ENCODE measurements around the gene HPS6. TPM values are rescaled to one million over a fixed set of nuclear protein-coding genes. Genes with fewer than 3 reads are reported as not detected.

The HPS6 gene
- total and polyA plus RNA-seq, 9 of the 15 experiments (the other 6 are each of a cell fraction or from before 2014, with no cell fraction given) = 0.45 to 14.0 (median 4.5) TPM

- H3K79me2 ChIP-seq (ENCODE audit: control insufficient read depth, insufficient read depth, low read length) = no peaks in the 10 kb centered on the region
- H3K9ac ChIP-seq (ENCODE audit: insufficient read depth in 1 of 2, low read depth in 2 of 2, low read length in 2 of 2) = no peak overlapping the region
- ChIA-PET POLR2A (no interaction called here), CTCF (ENCODE audit: low intra/inter-chr PET ratio) (no interaction called here)
- H3K27ac ChIP-seq (ENCODE audit: extremely low read depth, low read depth, low read length) = no peak overlapping the region
- no peak overlapping the region for H3K4me3 ChIP-seq
- H3K4me2 ChIP-seq (ENCODE audit: insufficient read depth, low read length) = no peak overlapping the region
- H4K20me1 ChIP-seq (replicated peaks; ENCODE audit: control insufficient read depth, insufficient read depth, low read length) = no peaks in the 10 kb centered on the region
- in situ Hi-C loops (cut with MboI) (loop anchor here (25.0 kb wide), 1 partner anchor 878 kb away; no protein-coding TSS in a partner anchor), intact Hi-C loops (cut with micrococcal nuclease) (no loop called here)
- no peak for FAIRE-seq
- no peak for TF ChIP-seq POLR2H (tag; IDR thresholded peaks at IDR 0.05; ENCODE audit: low read depth)
- TF ChIP-seq ELF1 (tag; IDR thresholded peaks at IDR 0.05) = no peak
- TF ChIP-seq ETV6 (IDR thresholded peaks at IDR 0.05; ENCODE audit: borderline replicate concordance in 1 of 2, low read depth in 2 of 2, low read length in 1 of 2) = no peak
- TF ChIP-seq ETV6 (CRISPR knock-in tag; IDR thresholded peaks at IDR 0.05; ENCODE audit: borderline replicate concordance) = no peak
- TF ChIP-seq OTX1 (CRISPR knock-in tag; IDR thresholded peaks at IDR 0.05) = no peak
- TF ChIP-seq SFPQ (IDR thresholded peaks at IDR 0.05; ENCODE audit: low read depth, low read length) = no peak
- no peak for TF ChIP-seq ZNF316 (IDR thresholded peaks at IDR 0.05)
- TF ChIP-seq SNAPC5 (CRISPR knock-in tag; IDR thresholded peaks at IDR 0.05) = no peak
- H3K9me3 ChIP-seq (replicated peaks; ENCODE audit: control insufficient read depth, insufficient read depth, low read depth, low read length) = no peaks in the 10 kb centered on the region
- no peak for DNase-seq (ENCODE audit: extremely low read depth in 1 of 4, low spot score in 3 of 4)
- no peaks in the 10 kb centered on the region for H3K36me3 ChIP-seq (ENCODE audit: control insufficient read depth, insufficient read depth, low read length)
- no peak overlapping the region for H2AFZ ChIP-seq (ENCODE audit: low read depth, low read length)
- 36% methylated on average over 2 of the region's 2 CpGs for WGBS (ENCODE audit: insufficient coverage, low coverage, missing lambda C conversion rate)
- H3K9me1 ChIP-seq (ENCODE audit: control insufficient read depth, insufficient read depth, low read length) = no peaks in the 10 kb centered on the region
- no TSS peak for BruUV-seq (replicated peaks)
- no peaks in the 10 kb centered on the region; a peak in 1 of 5 replicates for H3K4me1 ChIP-seq (replicated peaks in 1 of 2; ENCODE audit: control insufficient read depth in 2 of 2, insufficient read depth in 2 of 2, low read length in 2 of 2)
- no peak for ATAC-seq
- no peaks in the 10 kb centered on the region for H3K27me3 ChIP-seq (ENCODE audit: control insufficient read depth in 2 of 2, insufficient read depth in 2 of 2, low read length in 2 of 2)
Measured at GRCh38 chr10:102090772-102091171, 25.6 kb downstream of the HPS6 start.

All from K562 (cell line).